Hepatocyte (in vitro differentiated cells): ENCODE results near the gene WNT8B. TPM values are rescaled to one million over a fixed set of nuclear protein-coding genes. Genes with fewer than 3 reads are reported as not detected.

ENCODE experiments used
- DNase-seq: peaks from one replicate; pipeline ENCODE4 v3.0.0-alpha.2; 2016; ENCODE audit warnings: low spot score
- H2AFZ ChIP-seq: fragments of 200-600 bp; sonication (generic); 2 replicates; pipeline ENCODE4 v1.6.0; 2016; ENCODE audit warnings: antibody characterized with exemption, mild to moderate bottlenecking
- H3K27ac ChIP-seq: fragments of 200-600 bp; sonication (generic); 2 replicates; pipeline ENCODE4 v1.5.1; 2016; ENCODE audit warnings: mild to moderate bottlenecking
- H3K27me3 ChIP-seq: fragments of 200-600 bp; sonication (generic); 2 replicates; pipeline ENCODE4 v1.6.1; 2016
- H3K36me3 ChIP-seq: fragments of 200-600 bp; sonication (generic); replicated peaks from 2 replicates; pipeline ENCODE4 v1.5.1; 2016; ENCODE audit warnings: low read depth; ENCODE audit not compliant: insufficient read depth
- H3K4me1 ChIP-seq: fragments of 200-600 bp; sonication (generic); 2 replicates; pipeline ENCODE4 v1.5.1; 2016; ENCODE audit warnings: mild to moderate bottlenecking, moderate library complexity; ENCODE audit not compliant: insufficient read depth
- H3K4me2 ChIP-seq: fragments of 200-600 bp; sonication (generic); 2 replicates; pipeline ENCODE4 v1.6.0; 2016
- H3K4me3 ChIP-seq: fragments of 200-600 bp; sonication (generic); 2 replicates; pipeline ENCODE4 v1.5.1; 2016; ENCODE audit warnings: mild to moderate bottlenecking
- H3K79me2 ChIP-seq: fragments of 200-600 bp; sonication (generic); 2 replicates; pipeline ENCODE4 v1.6.0; 2017; ENCODE audit warnings: mild to moderate bottlenecking
- H3K9me2 ChIP-seq: fragments of 200-600 bp; sonication (generic); replicated peaks from 2 replicates; pipeline ENCODE4 v1.6.0; 2017; ENCODE audit warnings: mild to moderate bottlenecking; ENCODE audit not compliant: insufficient read depth
- H3K9me3 ChIP-seq: fragments of 200-600 bp; sonication (generic); 2 replicates; pipeline ENCODE4 v1.5.1; 2016; ENCODE audit warnings: low read depth, mild to moderate bottlenecking
- H4K20me1 ChIP-seq: fragments of 200-600 bp; sonication (generic); 2 replicates; pipeline ENCODE4 v1.6.0; 2016; ENCODE audit warnings: mild to moderate bottlenecking; ENCODE audit not compliant: insufficient read depth, poor library complexity, severe bottlenecking
- EZH2 ChIP-seq: fragments of 200-600 bp; sonication (generic); IDR thresholded peaks from 2 replicates; pipeline ENCODE4 v1.6.1; 2016; ENCODE audit warnings: antibody characterized with exemption, mild to moderate bottlenecking, borderline replicate concordance
- EZH2phosphoT487 ChIP-seq: fragments of 200-600 bp; sonication (generic); IDR thresholded peaks from one replicate; pipeline ENCODE4 v1.6.1; 2018; ENCODE audit warnings: antibody characterized with exemption, mild to moderate bottlenecking, low read depth, moderate library complexity; ENCODE audit not compliant: unreplicated experiment, severe bottlenecking
- WGBS: methylation state at CpG from one replicate; pipeline ENCODE4 v1.1.6; 2016; ENCODE audit warnings: low lambda C conversion rate; ENCODE audit errors: missing lambda C conversion rate; 5-methylcytosine and 5-hydroxymethylcytosine counted together
- polyA plus RNA-seq: library from polyadenylated mRNA; unstranded; fragments of >200 nt; fragmentation: Nextera tagmentation; extraction: Ambion mirVana; gene quantifications from 2 replicates; pipeline ENCODE4 v1.2.1, GENCODE V29; 2016
- total RNA-seq: library from RNA; depleted of rRNA; stranded (reverse); fragments of >200 nt; gene quantifications from 2 replicates; pipeline ENCODE4 v1.2.3, GENCODE V29; 2014
- TF ChIP-seq, protein P1 (sequence below): fragments of 200-600 bp; sonication (generic); IDR thresholded peaks from 2 replicates; pipeline ENCODE4 v1.5.1; 2016; ENCODE audit warnings: antibody characterized with exemption, mild to moderate bottlenecking; ENCODE audit not compliant: poor library complexity

WNT8B gene
- total and polyA plus RNA-seq, 2 experiments from 2014 or later: not detected

DNA sequence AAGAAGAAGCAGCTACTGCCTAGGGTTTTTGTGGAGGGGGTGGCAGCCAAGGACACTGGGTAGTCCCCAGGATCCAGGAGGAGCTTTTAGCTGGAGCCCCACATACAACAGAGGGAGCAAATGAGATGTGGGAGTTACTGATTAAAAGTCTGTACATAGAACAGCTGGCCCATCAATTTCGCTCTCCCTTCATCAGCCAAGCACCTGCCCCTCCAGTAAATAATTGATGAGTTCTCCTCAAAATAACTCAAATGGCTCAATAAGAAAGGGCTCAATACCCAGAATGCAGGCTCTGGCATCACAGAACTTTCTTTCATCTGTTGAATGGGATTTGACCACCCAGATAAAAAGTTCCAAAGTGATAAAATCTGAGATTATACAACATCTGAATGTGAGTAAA lies 15.1 kb upstream of the WNT8B start:
- 83% methylated on average over 1 of the region's 1 CpG for WGBS
- no peaks in the 10 kb centered on the region for H4K20me1 ChIP-seq
- no peak overlapping the region for H2AFZ ChIP-seq

DNA sequence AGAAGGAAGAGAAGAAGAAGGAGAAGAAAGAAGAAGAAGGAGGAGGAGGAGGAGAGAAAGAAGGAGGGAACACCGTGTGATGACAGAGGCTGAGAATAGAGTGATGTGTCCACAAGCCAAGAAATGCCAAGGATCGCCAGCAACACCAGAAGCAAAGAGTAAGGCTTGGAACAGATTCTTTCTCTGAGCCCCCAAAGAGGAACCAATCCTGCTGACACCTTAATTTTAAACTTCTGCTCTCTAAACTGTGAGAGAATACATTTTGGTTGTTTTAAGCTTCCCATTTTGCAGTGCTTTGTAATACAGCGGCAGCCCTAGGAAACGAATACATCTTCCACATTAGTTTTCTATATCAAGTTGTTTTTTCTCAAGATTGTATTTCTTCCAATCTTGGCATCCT lies 13.9 kb upstream of the WNT8B start:
- TF ChIP-seq EZH2 (no peak), EZH2phosphoT487 (no peak)
- TF ChIP-seq, protein P1, sequence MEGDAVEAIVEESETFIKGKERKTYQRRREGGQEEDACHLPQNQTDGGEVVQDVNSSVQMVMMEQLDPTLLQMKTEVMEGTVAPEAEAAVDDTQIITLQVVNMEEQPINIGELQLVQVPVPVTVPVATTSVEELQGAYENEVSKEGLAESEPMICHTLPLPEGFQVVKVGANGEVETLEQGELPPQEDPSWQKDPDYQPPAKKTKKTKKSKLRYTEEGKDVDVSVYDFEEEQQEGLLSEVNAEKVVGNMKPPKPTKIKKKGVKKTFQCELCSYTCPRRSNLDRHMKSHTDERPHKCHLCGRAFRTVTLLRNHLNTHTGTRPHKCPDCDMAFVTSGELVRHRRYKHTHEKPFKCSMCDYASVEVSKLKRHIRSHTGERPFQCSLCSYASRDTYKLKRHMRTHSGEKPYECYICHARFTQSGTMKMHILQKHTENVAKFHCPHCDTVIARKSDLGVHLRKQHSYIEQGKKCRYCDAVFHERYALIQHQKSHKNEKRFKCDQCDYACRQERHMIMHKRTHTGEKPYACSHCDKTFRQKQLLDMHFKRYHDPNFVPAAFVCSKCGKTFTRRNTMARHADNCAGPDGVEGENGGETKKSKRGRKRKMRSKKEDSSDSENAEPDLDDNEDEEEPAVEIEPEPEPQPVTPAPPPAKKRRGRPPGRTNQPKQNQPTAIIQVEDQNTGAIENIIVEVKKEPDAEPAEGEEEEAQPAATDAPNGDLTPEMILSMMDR: no peak
- WGBS: 95% methylated on average over 4 of the region's 4 CpGs
- Histone ChIP-seq H3K4me1 (no peaks in the 10 kb centered on the region), H3K4me3 (no peak overlapping the region), H3K27ac (no peak overlapping the region), H3K27me3 (no peaks in the 10 kb centered on the region), H3K9me2 (no peaks in the 10 kb centered on the region), H2AFZ (no peak overlapping the region), H3K4me2 (no peak overlapping the region), H3K36me3 (no peaks in the 10 kb centered on the region), H4K20me1 (no peaks in the 10 kb centered on the region), H3K9me3 (no peaks in the 10 kb centered on the region), H3K79me2 (no peaks in the 10 kb centered on the region)
- DNase-seq: no peak

More for the DNA sequence above, 15.1 kb upstream of the WNT8B start:
- H3K4me1 ChIP-seq: no peaks in the 10 kb centered on the region
- H3K79me2 ChIP-seq: no peaks in the 10 kb centered on the region
- DNase-seq: no peak
- no peak overlapping the region for H3K4me2 ChIP-seq
- TF ChIP-seq, protein P1: no peak
- TF ChIP-seq EZH2phosphoT487 (no peak), EZH2 (no peak)
- no peaks in the 10 kb centered on the region for H3K36me3 ChIP-seq
- no peak overlapping the region for H3K4me3 ChIP-seq
- H3K27ac ChIP-seq: no peak overlapping the region
- no peaks in the 10 kb centered on the region for H3K27me3 ChIP-seq
- no peaks in the 10 kb centered on the region for H3K9me2 ChIP-seq
- H3K9me3 ChIP-seq: no peaks in the 10 kb centered on the region

DNA sequence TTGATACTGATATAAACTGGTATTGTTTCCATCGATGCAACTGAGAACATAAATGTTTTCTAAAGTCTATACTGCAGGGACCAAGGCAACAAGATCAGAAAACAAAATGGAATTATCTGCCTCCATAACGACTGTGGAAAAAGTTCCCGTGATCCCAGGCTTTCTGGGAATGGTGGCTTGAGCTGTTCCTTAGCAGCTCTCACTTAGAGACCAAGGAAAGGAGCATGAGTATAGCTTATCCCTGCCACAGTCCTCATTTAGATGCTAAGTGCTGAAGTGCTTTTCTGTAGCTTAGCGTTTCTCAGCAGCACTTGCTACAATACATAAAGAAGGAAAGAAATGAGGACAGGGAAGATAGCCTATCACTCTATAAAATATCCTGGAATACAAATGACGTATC lies 5.5 kb downstream of the WNT8B start:
- H3K27me3 ChIP-seq: peaks cover 36% of the 10 kb centered on the region
- H3K79me2 ChIP-seq: no peaks in the 10 kb centered on the region
- no peaks in the 10 kb centered on the region for H3K9me2 ChIP-seq
- H3K9me3 ChIP-seq: no peaks in the 10 kb centered on the region
- H3K36me3 ChIP-seq: no peaks in the 10 kb centered on the region
- H3K4me1 ChIP-seq: no peaks in the 10 kb centered on the region
- DNase-seq: no peak
- no peak overlapping the region for H3K27ac ChIP-seq
- 61% methylated on average over 5 of the region's 5 CpGs for WGBS
- no peak overlapping the region for H2AFZ ChIP-seq
- no peak overlapping the region for H3K4me2 ChIP-seq
- TF ChIP-seq, protein P1: no peak
- TF ChIP-seq EZH2phosphoT487: no peak
- TF ChIP-seq EZH2: no peak
- H3K4me3 ChIP-seq: no peak overlapping the region
- no peaks in the 10 kb centered on the region for H4K20me1 ChIP-seq

DNA sequence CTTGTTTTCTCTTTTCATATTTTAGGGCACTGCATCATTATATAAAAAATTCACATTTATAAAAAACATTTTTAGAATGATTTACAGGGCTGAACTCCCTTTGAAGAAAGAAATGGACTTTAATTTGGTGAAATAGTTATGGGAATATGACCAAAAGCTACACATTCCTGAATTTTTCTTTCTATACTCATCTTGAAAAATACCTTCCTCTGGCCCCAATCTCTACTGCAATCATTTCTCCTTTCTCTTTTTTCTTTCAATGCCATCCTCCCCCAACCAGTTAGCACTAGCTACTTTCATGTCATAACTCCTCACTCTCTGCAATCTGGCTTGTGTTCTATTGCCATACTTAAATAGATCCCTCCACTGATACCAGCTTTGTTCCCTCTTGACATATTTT lies 6.2 kb downstream of the WNT8B start:
- no peak for DNase-seq
- H3K27me3 ChIP-seq: peaks cover 37% of the 10 kb centered on the region

More for the DNA sequence above, 6.2 kb downstream of the WNT8B start:
- Histone ChIP-seq H3K79me2 (no peaks in the 10 kb centered on the region), H4K20me1 (no peaks in the 10 kb centered on the region), H3K9me2 (no peaks in the 10 kb centered on the region), H3K27ac (no peak overlapping the region), H3K36me3 (no peaks in the 10 kb centered on the region), H2AFZ (no peak overlapping the region), H3K4me1 (no peaks in the 10 kb centered on the region), H3K9me3 (no peaks in the 10 kb centered on the region), H3K4me3 (no peak overlapping the region), H3K4me2 (no peak overlapping the region)
- TF ChIP-seq, protein P1: no peak
- TF ChIP-seq EZH2phosphoT487: no peak
- no peak for TF ChIP-seq EZH2
